LNCAP (cell line): Measurements from ENCODE around the gene NOTCH2.

ENCODE experiments used
- CTCF ChIP-seq: fragments of 450-650 bp; IDR thresholded peaks from 2 replicates; pipeline ENCODE4 v1.5.1; 2017; ENCODE audit warnings: mild to moderate bottlenecking

NOTCH2 gene

GRCh38 chr1:119981496-119981895 lies 88.0 kb downstream of the NOTCH2 start:
- no peak for TF ChIP-seq CTCF

- no peak for TF ChIP-seq CTCF
These were observed 91.4 kb downstream of the NOTCH2 start for GRCh38 chr1:119978018-119978505.

- no peak for TF ChIP-seq CTCF
These were observed 94.5 kb downstream of the NOTCH2 start for GRCh38 chr1:119975006-119975405.

GRCh38 chr1:119974013-119974412 lies 95.4 kb downstream of the NOTCH2 start:
- TF ChIP-seq CTCF: no peak

- no peak for TF ChIP-seq CTCF
These were observed 97.5 kb downstream of the NOTCH2 start for GRCh38 chr1:119971710-119972570.

- TF ChIP-seq CTCF: no peak
These were observed 100.9 kb downstream of the NOTCH2 start for GRCh38 chr1:119968601-119969000.

- TF ChIP-seq CTCF: peak; percentile 84
These were observed 101.4 kb downstream of the NOTCH2 start for GRCh38 chr1:119968068-119968492.
